GM19395 (cell line): Measurements from ENCODE around the gene POLR1D.
"Not testable (repeated sequence)": the region's sequence is repeated elsewhere in the genome, so short reads cannot be mapped to it uniquely, and the experiment has no call there.

Experiments used
- ATAC-seq: cut with Tn5 transposase; IDR thresholded peaks from one replicate; pipeline ENCODE4 v1.9.1; 2021; ENCODE audit warnings: mild to moderate bottlenecking, moderate library complexity; ENCODE audit not compliant: unreplicated experiment

Gene POLR1D

GRCh38 chr13:27613628-27614027 lies 8.1 kb upstream of the POLR1D start:
- ATAC-seq, result no peak

- no peak for ATAC-seq
Observed at GRCh38 chr13:27617881-27618321, 3.8 kb upstream of the POLR1D start.

- ATAC-seq, result no peak
Observed at GRCh38 chr13:27619093-27619727, 2.5 kb upstream of the POLR1D start.

GRCh38 chr13:27619728-27620376 lies 1.8 kb upstream of the POLR1D start:
- ATAC-seq, result peak; percentile 40

- peak; percentile 87 for ATAC-seq
Observed at GRCh38 chr13:27620377-27621115, 1.1 kb upstream of the POLR1D start, which contains the start of gene LNX2. LNX2 (minus strand) TSS chr13:27620529; CDS start chr13:27581703, 38,826 bp downstream.

GRCh38 chr13:27621116-27621365 lies 651 bp upstream of the POLR1D start:
- ATAC-seq, result no peak

GRCh38 chr13:27622102-27622820 lies 569 bp downstream of the POLR1D start:
- peak; percentile 1 for ATAC-seq

GRCh38 chr13:27622881-27623280 lies 1.2 kb downstream of the POLR1D start:
- ATAC-seq, result no peak

- no peak for ATAC-seq
Observed at GRCh38 chr13:27624071-27624470, 2.4 kb downstream of the POLR1D start.

- ATAC-seq, result no peak
Observed at GRCh38 chr13:27625839-27626238, 4.1 kb downstream of the POLR1D start.

GRCh38 chr13:27627380-27627779 lies 5.7 kb downstream of the POLR1D start:
- no peak for ATAC-seq

- no peak for ATAC-seq
Observed at GRCh38 chr13:27628081-27628480, 6.4 kb downstream of the POLR1D start.

GRCh38 chr13:27628766-27629165 lies 7.1 kb downstream of the POLR1D start:
- not testable (repeated sequence) for ATAC-seq

- ATAC-seq, result no peak
Observed at GRCh38 chr13:27631156-27631555, 9.5 kb downstream of the POLR1D start.

GRCh38 chr13:27631665-27632064 lies 10.0 kb downstream of the POLR1D start:
- no peak for ATAC-seq

- ATAC-seq, result no peak
Observed at GRCh38 chr13:27632214-27632613, 10.5 kb downstream of the POLR1D start.

- ATAC-seq, result no peak
Observed at GRCh38 chr13:27632648-27633047, 11.0 kb downstream of the POLR1D start.

- no peak for ATAC-seq
Observed at GRCh38 chr13:27634231-27634630, 12.5 kb downstream of the POLR1D start.

GRCh38 chr13:27634791-27635190 lies 13.1 kb downstream of the POLR1D start:
- ATAC-seq, result no peak

- ATAC-seq, result no peak
Observed at GRCh38 chr13:27635266-27635665, 13.6 kb downstream of the POLR1D start.

- no peak for ATAC-seq
Observed at GRCh38 chr13:27636589-27637288, 15.0 kb downstream of the POLR1D start.
